Measurements from ENCODE around the gene TSR3.

TSR3 gene

GRCh38 chr16:1377406-1378010 is 25.8 kb upstream of the TSR3 start:
- DNase-seq (ENCODE audit: low read depth, low spot score) = no peak

GRCh38 chr16:1375741-1376410 is 24.2 kb upstream of the TSR3 start:
- no peak for DNase-seq (ENCODE audit: low read depth, low spot score)

GRCh38 chr16:1375298-1375640 is 23.6 kb upstream of the TSR3 start:
- no peak for DNase-seq (ENCODE audit: low read depth, low spot score)

- DNase-seq (ENCODE audit: low read depth, low spot score) = no peak
These were observed 23.0 kb upstream of the TSR3 start for GRCh38 chr16:1374418-1375297.

GRCh38 chr16:1372292-1372950 is 20.7 kb upstream of the TSR3 start:
- DNase-seq (ENCODE audit: low read depth, low spot score) = no peak

GRCh38 chr16:1371054-1371978 is 19.6 kb upstream of the TSR3 start:
- no peak for DNase-seq (ENCODE audit: low read depth, low spot score)

GRCh38 chr16:1367486-1368174 is 16.0 kb upstream of the TSR3 start:
- DNase-seq (ENCODE audit: low read depth, low spot score) = no peak

- DNase-seq (ENCODE audit: low read depth, low spot score) = no peak
These were observed 15.1 kb upstream of the TSR3 start for GRCh38 chr16:1366712-1367299.

- DNase-seq (ENCODE audit: low read depth, low spot score) = no peak
These were observed 14.5 kb upstream of the TSR3 start for GRCh38 chr16:1366060-1366711.

- no peak for DNase-seq (ENCODE audit: low read depth, low spot score)
These were observed 12.8 kb upstream of the TSR3 start for GRCh38 chr16:1364510-1364909.

GRCh38 chr16:1363501-1364041 is 11.9 kb upstream of the TSR3 start:
- no peak for DNase-seq (ENCODE audit: low read depth, low spot score)

GRCh38 chr16:1362807-1363206 is 11.1 kb upstream of the TSR3 start:
- no peak for DNase-seq (ENCODE audit: low read depth, low spot score)

GRCh38 chr16:1361685-1362360 is 10.1 kb upstream of the TSR3 start:
- no peak for DNase-seq (ENCODE audit: low read depth, low spot score)

- DNase-seq (ENCODE audit: low read depth, low spot score) = no peak
These were observed 6.4 kb upstream of the TSR3 start for GRCh38 chr16:1357906-1358566.

GRCh38 chr16:1356061-1356900 is 4.6 kb upstream of the TSR3 start:
- DNase-seq (ENCODE audit: low read depth, low spot score) = no peak

GRCh38 chr16:1355591-1355990 is 3.9 kb upstream of the TSR3 start:
- DNase-seq (ENCODE audit: low read depth, low spot score) = no peak

- no peak for DNase-seq (ENCODE audit: low read depth, low spot score)
These were observed 3.3 kb upstream of the TSR3 start for GRCh38 chr16:1354815-1355540.
